ENCODE measurements around the gene FRAT2.
"Not testable (repeated sequence)": the region's sequence is repeated elsewhere in the genome, so short reads cannot be mapped to it uniquely, and the experiment has no call there.

FRAT2 gene

DNA sequence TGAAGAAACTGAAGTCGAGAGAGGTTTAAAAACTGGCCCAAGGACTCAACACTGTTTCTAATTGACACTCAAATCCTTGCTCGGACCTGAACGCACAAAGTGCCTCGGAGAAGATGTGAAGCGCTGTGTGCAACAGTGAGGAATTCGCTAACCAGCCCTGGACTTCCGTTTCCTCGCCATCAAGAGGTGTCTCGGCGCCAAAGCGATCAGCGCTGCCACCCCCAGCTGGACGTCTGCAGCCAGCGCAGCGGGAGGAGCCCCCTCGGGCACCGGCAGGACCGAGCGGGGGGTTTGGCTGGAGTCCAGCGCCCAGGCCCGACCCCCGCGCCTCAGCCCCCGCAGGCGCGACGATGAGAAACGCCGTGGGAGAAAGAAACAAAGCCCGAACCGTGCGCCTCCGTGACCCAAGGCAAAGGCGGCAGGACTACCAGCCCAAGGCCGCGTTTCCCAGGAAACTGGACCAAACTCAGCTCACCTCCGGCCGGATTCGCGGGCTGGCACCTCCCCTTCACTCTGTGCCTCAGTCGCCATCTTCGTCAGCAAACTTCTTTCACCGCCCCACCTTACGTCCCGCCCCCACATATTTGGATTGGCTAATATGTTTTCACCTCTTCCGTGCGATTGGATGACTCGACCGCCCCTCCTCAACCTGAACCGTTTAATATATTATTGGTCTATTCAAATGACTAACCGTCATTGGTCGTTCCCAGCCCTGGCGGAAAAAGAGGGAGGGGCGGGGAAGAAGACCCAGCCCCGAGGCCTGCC is 42.2 kb downstream of the FRAT2 start, which contains the start of gene ARHGAP19:
ARHGAP19 (minus strand) TSS at position 541 of the 765 bp plus-strand sequence; CDS start at position 531, 10 bp downstream.
- in situ Hi-C loops (cut with MboI; ENCODE audit: low sequenced_read_pairs) = no loop called here

DNA sequence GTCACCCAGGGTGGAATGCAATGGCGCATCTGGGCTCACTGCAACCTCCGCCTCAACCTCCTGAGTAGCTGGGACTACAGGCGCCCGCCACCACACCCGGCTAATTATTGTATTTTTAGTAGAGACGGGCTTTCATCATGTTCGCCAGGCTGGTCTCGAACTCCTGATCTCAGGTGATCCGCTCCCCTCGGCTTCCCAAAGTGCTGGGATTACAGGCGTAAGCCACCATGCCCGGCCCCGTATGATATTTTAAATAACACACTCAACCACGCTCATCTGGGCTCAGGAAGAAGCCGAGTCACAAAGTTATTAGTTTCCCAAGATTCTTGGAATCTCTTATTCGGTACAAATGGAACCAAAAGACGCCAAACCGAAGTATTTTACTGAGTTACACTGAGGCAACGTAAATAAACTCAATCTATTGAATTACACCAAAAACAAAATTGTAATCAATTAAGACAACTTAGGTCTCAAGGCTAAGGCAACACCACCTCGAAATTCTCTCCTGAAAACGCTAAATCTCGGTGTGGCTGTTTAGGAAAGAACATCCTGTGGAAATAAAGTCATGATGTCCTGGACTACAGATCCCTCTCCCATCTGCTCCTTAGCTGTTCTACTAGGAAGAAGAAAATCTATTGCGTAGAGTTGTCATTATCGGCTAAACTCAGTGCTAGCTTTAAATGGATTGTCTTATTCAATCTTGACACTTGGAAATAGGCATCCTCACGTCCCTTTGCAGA is 43.0 kb downstream of the FRAT2 start:
- in situ Hi-C loops (cut with MboI; ENCODE audit: low sequenced_read_pairs) = no loop called here

DNA sequence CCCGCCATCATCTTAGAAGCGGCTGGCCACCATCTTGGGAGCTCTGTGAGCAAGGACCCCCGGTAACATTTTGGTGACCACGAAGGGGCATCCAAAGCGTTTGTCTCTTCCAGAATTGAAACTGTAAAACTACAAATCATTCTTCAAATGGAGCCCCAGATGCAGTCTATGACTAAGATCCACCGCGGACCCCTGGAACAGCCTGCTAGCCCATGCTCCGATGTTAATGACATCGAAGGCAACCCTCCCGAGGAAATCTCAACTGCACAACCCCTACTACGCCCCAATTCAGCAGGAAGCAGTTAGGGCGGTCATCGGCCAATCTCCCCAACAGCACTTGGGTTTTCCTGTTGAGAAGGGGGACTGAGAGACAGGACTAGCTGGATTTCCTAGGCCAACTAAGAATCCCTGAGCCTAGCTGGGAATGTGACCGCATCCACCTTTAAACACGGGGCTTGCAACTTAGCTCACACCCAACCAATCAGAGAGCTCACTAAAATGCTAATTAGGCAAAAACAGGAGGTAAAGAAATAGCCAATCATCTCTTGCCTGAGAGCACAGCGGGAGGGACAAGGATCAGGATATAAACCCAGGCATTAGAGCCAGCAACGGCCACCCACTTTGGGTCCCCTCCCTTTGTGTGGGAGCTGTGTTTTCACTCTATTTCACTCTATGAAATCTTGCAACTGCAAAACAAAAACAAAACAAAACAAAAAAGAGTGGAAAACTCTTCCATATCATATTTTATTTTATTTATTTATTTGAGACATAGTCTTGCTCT is 43.8 kb downstream of the FRAT2 start:
- in situ Hi-C loops (cut with MboI; ENCODE audit: low sequenced_read_pairs) = not testable (repeated sequence)

DNA sequence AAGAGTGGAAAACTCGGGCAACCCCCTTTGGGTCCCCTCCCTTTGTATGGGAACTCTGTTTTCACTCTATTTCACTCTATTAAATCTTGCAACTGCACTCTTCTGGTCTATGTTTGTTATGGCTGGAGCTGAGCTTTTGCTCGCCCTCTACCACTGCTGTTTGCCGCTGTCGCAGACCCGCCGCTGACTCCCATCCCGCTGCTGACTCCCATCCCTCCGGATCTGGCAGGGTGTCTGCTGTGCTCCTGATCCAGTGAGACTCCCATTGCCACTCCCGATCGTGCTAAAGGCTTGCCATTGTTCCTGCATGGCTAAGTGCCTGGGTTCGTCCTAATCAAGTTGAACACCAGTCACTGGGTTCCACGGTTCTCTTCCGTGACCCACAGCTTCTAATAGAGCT is 44.5 kb downstream of the FRAT2 start:
- in situ Hi-C loops (cut with MboI; ENCODE audit: low sequenced_read_pairs) = not testable (repeated sequence)

Measured in HL-60/S4 treated with phorbol 12-myristate 13-acetate at 8.2 ng/mL for 4 days and 3 days (cell line).